Activated CD8-positive, alpha-beta memory T cell treated with anti-CD3 and anti-CD28 coated beads, Interleukin-2, amount 10 ng/mL, durations not matched to agents 7 days and 5 days (primary cell): ENCODE results near the gene SCN1B. TPM values are rescaled to one million over a fixed set of nuclear protein-coding genes. Genes with fewer than 3 reads are reported as not detected.
"Not testable (repeated sequence)": the region's sequence is repeated elsewhere in the genome, so short reads cannot be mapped to it uniquely, and the experiment has no call there.

Source experiments
- ATAC-seq: fragments of 150-1000 bp; cut with Tn5 transposase; one replicate; pipeline ENCODE4 v1.10.0; 2021; ENCODE audit warnings: moderate library complexity
- CTCF ChIA-PET: fragments of 350-600 bp; sonication (Branson Sonifier 250); formaldehyde crosslinking; loops from one replicate; lab custom pipeline; 2021; ENCODE audit warnings: antibody characterized with exemption; lab: Charles Lee
- DNase-seq: peaks from one replicate; pipeline ENCODE4 v3.0.0-alpha.2; 2020
- H3K27ac Mint-ChIP-seq: one replicate; pipeline ENCODE4 v1.8.0; 2021; ENCODE audit warnings: mild to moderate bottlenecking, mixed read lengths
- H3K27me3 Mint-ChIP-seq: one replicate; pipeline ENCODE4 v1.8.0; 2021; ENCODE audit warnings: mixed read lengths
- H3K36me3 Mint-ChIP-seq: one replicate; pipeline ENCODE4 v1.8.0; 2021; ENCODE audit warnings: mild to moderate bottlenecking, mixed read lengths
- H3K4me1 Mint-ChIP-seq: one replicate; pipeline ENCODE4 v1.8.0; 2021; ENCODE audit warnings: mixed read lengths
- H3K4me3 Mint-ChIP-seq: one replicate; pipeline ENCODE4 v1.8.0; 2021; ENCODE audit warnings: mild to moderate bottlenecking, moderate library complexity, mixed read lengths
- H3K9me3 Mint-ChIP-seq: one replicate; pipeline ENCODE4 v1.8.0; 2022; ENCODE audit warnings: low read depth, mixed read lengths
- total RNA-seq, 2 experiments: library from RNA; stranded (reverse); gene quantifications; one replicate each; pipeline ENCODE4 v1.2.3, GENCODE V29; 2021

Gene SCN1B
- total RNA-seq, 2 experiments from 2014 or later, result 0.26 to 0.37 TPM

- Mint-ChIP-seq H3K4me1 (peaks cover 52% of the 10 kb centered on the region), H3K27me3 (no peaks in the 10 kb centered on the region), H3K27ac (peak overlapping the region; percentile 73), H3K36me3 (peaks cover 51% of the 10 kb centered on the region), H3K4me3 (peak overlapping the region; percentile 4), H3K9me3 (no peaks in the 10 kb centered on the region)
- CTCF ChIA-PET, result interaction anchor here (0.7 to 8.4 kb wide), 14 partner anchors 13 to 122 kb away, joined by 3 to 97 read pairs (median 8); partner anchors contain the start of genes GRAMD1A, ZNF30 and ZNF792
- DNase-seq (peak; percentile 86), ATAC-seq (peak; percentile 61)
These were observed 16.2 kb upstream of the SCN1B start for GRCh38 chr19:35013820-35014754.

GRCh38 chr19:35014774-35015173 lies 15.5 kb upstream of the SCN1B start:
- not testable (repeated sequence) for DNase-seq, H3K9me3 Mint-ChIP-seq, ATAC-seq, H3K27me3 Mint-ChIP-seq
- Mint-ChIP-seq H3K36me3 (peaks cover 50% of the 10 kb centered on the region), H3K27ac (peak overlapping the region; percentile 73), H3K4me1 (peaks cover 51% of the 10 kb centered on the region), H3K4me3 (peak overlapping the region; percentile 4)
- CTCF ChIA-PET, result interaction anchor here (0.9 to 8.4 kb wide), 11 partner anchors 12 to 121 kb away, joined by 3 to 97 read pairs (median 9); partner anchors contain the start of genes GRAMD1A and ZNF792

- Mint-ChIP-seq H3K4me3 (no peak overlapping the region), H3K27me3 (no peaks in the 10 kb centered on the region), H3K27ac (no peak overlapping the region), H3K4me1 (peaks cover 47% of the 10 kb centered on the region), H3K36me3 (peaks cover 48% of the 10 kb centered on the region), H3K9me3 (no peaks in the 10 kb centered on the region)
- CTCF ChIA-PET, result interaction anchor here (0.9 to 8.4 kb wide), 5 partner anchors 12 to 76 kb away, joined by 3 to 97 read pairs (median 4); no protein-coding TSS in a partner anchor
- ATAC-seq (no peak), DNase-seq (no peak)
These were observed 14.9 kb upstream of the SCN1B start for GRCh38 chr19:35015270-35015953.

GRCh38 chr19:35015954-35016351 lies 14.3 kb upstream of the SCN1B start:
- H3K27me3 Mint-ChIP-seq, result no peaks in the 10 kb centered on the region
- no peaks in the 10 kb centered on the region for H3K9me3 Mint-ChIP-seq
- peaks cover 49% of the 10 kb centered on the region for H3K36me3 Mint-ChIP-seq
- H3K4me3 Mint-ChIP-seq, result no peak overlapping the region
- CTCF ChIA-PET, result interaction anchor here (8.4 kb wide), 1 partner anchor 44 kb away, joined by 97 read pairs; no protein-coding TSS in a partner anchor
- H3K4me1 Mint-ChIP-seq, result peaks cover 42% of the 10 kb centered on the region
- ATAC-seq (no peak), DNase-seq (no peak)
- H3K27ac Mint-ChIP-seq, result no peak overlapping the region

GRCh38 chr19:35017507-35017906 lies 12.8 kb upstream of the SCN1B start:
- H3K27me3 Mint-ChIP-seq, result no peaks in the 10 kb centered on the region
- no peak overlapping the region for H3K27ac Mint-ChIP-seq
- ATAC-seq, result no peak
- H3K9me3 Mint-ChIP-seq, result no peaks in the 10 kb centered on the region
- no peak for DNase-seq
- H3K4me1 Mint-ChIP-seq, result peaks cover 26% of the 10 kb centered on the region
- H3K36me3 Mint-ChIP-seq, result peaks cover 48% of the 10 kb centered on the region
- H3K4me3 Mint-ChIP-seq, result no peak overlapping the region
- CTCF ChIA-PET, result interaction anchor here (8.4 kb wide), 1 partner anchor 45 kb away, joined by 97 read pairs; no protein-coding TSS in a partner anchor

GRCh38 chr19:35018379-35018778 lies 11.9 kb upstream of the SCN1B start:
- Mint-ChIP-seq H3K27me3 (no peaks in the 10 kb centered on the region), H3K9me3 (no peaks in the 10 kb centered on the region), H3K4me1 (peaks cover 17% of the 10 kb centered on the region), H3K27ac (no peak overlapping the region), H3K36me3 (peaks cover 46% of the 10 kb centered on the region), H3K4me3 (no peak overlapping the region)
- no peak for DNase-seq
- no peak for ATAC-seq
- CTCF ChIA-PET, result interaction anchor here (8.4 kb wide), 1 partner anchor 46 kb away, joined by 97 read pairs; no protein-coding TSS in a partner anchor

- no peak overlapping the region for H3K27ac Mint-ChIP-seq
- peaks cover 10% of the 10 kb centered on the region for H3K4me1 Mint-ChIP-seq
- H3K9me3 Mint-ChIP-seq, result no peaks in the 10 kb centered on the region
These were observed 11.1 kb upstream of the SCN1B start for GRCh38 chr19:35019144-35019543.

GRCh38 chr19:35021016-35021415 lies 9.3 kb upstream of the SCN1B start:
- CTCF ChIA-PET, result interaction anchor here (1.2 to 1.8 kb wide), 2 partner anchors 46 to 48 kb away, joined by 4 to 5 read pairs; no protein-coding TSS in a partner anchor
- Mint-ChIP-seq H3K4me1 (no peaks in the 10 kb centered on the region), H3K27ac (no peak overlapping the region)

More at GRCh38 chr19:35019144-35019543, 11.1 kb upstream of the SCN1B start:
- no peak for ATAC-seq
- Mint-ChIP-seq H3K36me3 (peaks cover 45% of the 10 kb centered on the region), H3K27me3 (no peaks in the 10 kb centered on the region), H3K4me3 (no peak overlapping the region)
- DNase-seq, result no peak
- CTCF ChIA-PET, result no interaction called here

GRCh38 chr19:35021596-35021995 lies 8.7 kb upstream of the SCN1B start:
- DNase-seq, result no peak
- Mint-ChIP-seq H3K9me3 (no peaks in the 10 kb centered on the region), H3K36me3 (peaks cover 39% of the 10 kb centered on the region), H3K4me1 (no peaks in the 10 kb centered on the region), H3K4me3 (no peak overlapping the region), H3K27me3 (no peaks in the 10 kb centered on the region), H3K27ac (no peak overlapping the region)
- no peak for ATAC-seq
- CTCF ChIA-PET, result interaction anchor here (0.9 to 1.8 kb wide), 4 partner anchors 9 to 48 kb away, joined by 3 to 5 read pairs (median 4); no protein-coding TSS in a partner anchor

More at GRCh38 chr19:35021016-35021415, 9.3 kb upstream of the SCN1B start:
- Mint-ChIP-seq H3K4me3 (no peak overlapping the region), H3K9me3 (no peaks in the 10 kb centered on the region), H3K36me3 (peaks cover 35% of the 10 kb centered on the region), H3K27me3 (no peaks in the 10 kb centered on the region)
- ATAC-seq (no peak), DNase-seq (no peak)

GRCh38 chr19:35022460-35022859 lies 7.8 kb upstream of the SCN1B start:
- Mint-ChIP-seq H3K27ac (no peak overlapping the region), H3K9me3 (no peaks in the 10 kb centered on the region), H3K27me3 (no peaks in the 10 kb centered on the region), H3K4me3 (no peak overlapping the region), H3K4me1 (no peaks in the 10 kb centered on the region), H3K36me3 (peaks cover 41% of the 10 kb centered on the region)
- ATAC-seq (no peak), DNase-seq (no peak)
- CTCF ChIA-PET, result interaction anchor here (1.8 kb wide), 1 partner anchor 45 kb away, joined by 5 read pairs; no protein-coding TSS in a partner anchor

GRCh38 chr19:35023428-35023827 lies 6.8 kb upstream of the SCN1B start:
- Mint-ChIP-seq H3K36me3 (peaks cover 39% of the 10 kb centered on the region), H3K4me1 (no peaks in the 10 kb centered on the region), H3K4me3 (no peak overlapping the region), H3K27me3 (no peaks in the 10 kb centered on the region), H3K27ac (no peak overlapping the region), H3K9me3 (no peaks in the 10 kb centered on the region)
- no peak for DNase-seq
- CTCF ChIA-PET, result no interaction called here
- ATAC-seq, result no peak

- peaks cover 36% of the 10 kb centered on the region for H3K36me3 Mint-ChIP-seq
- H3K27ac Mint-ChIP-seq, result no peak overlapping the region
- H3K4me1 Mint-ChIP-seq, result no peaks in the 10 kb centered on the region
These were observed 6.2 kb upstream of the SCN1B start for GRCh38 chr19:35024095-35024494.

GRCh38 chr19:35025969-35026368 lies 4.3 kb upstream of the SCN1B start:
- H3K36me3 Mint-ChIP-seq, result peaks cover 28% of the 10 kb centered on the region
- ATAC-seq, result no peak
- H3K27ac Mint-ChIP-seq, result no peak overlapping the region

More at GRCh38 chr19:35024095-35024494, 6.2 kb upstream of the SCN1B start:
- no peak for DNase-seq
- no peaks in the 10 kb centered on the region for H3K27me3 Mint-ChIP-seq
- H3K9me3 Mint-ChIP-seq, result no peaks in the 10 kb centered on the region
- ATAC-seq, result no peak
- no peak overlapping the region for H3K4me3 Mint-ChIP-seq
- CTCF ChIA-PET, result no interaction called here

More at GRCh38 chr19:35025969-35026368, 4.3 kb upstream of the SCN1B start:
- CTCF ChIA-PET, result interaction anchor here (0.5 to 1.3 kb wide), 3 partner anchors 18 to 23 kb away, joined by 3 read pairs; no protein-coding TSS in a partner anchor
- peaks cover 5% of the 10 kb centered on the region for H3K27me3 Mint-ChIP-seq
- DNase-seq, result no peak
- no peak overlapping the region for H3K4me3 Mint-ChIP-seq
- H3K4me1 Mint-ChIP-seq, result peaks cover 1% of the 10 kb centered on the region
- H3K9me3 Mint-ChIP-seq, result no peaks in the 10 kb centered on the region
